ENCODE measurements around the gene TMEM176A.

Gene TMEM176A

GRCh38 chr7:150852371-150852905 lies 51.9 kb downstream of the TMEM176A start, which contains the start of gene AOC1:
TSS of gene AOC1 (plus strand) at chr7:150852517. CDS start at chr7:150856471, 3,954 bp downstream.
- TF ChIP-seq POLR2AphosphoS5 (IDR thresholded peaks at IDR 0.05; ENCODE audit: borderline replicate concordance, low read depth, low read length), result no peak
- no peak for TF ChIP-seq EZH2 (IDR thresholded peaks at IDR 0.05)
- no peak for TF ChIP-seq FOXP2 (optimal IDR thresholded peaks at IDR 0.05; ENCODE audit: control extremely low read depth, extremely low read length, insufficient read depth)
- no peaks in the 10 kb centered on the region for H3K36me3 ChIP-seq (ENCODE audit: insufficient read depth, low read length)
- no peak within 1 kb of the TSS for H3K27ac ChIP-seq
- H3K4me3 ChIP-seq, result no peak within 1 kb of the TSS
- H3K9ac ChIP-seq (ENCODE audit: insufficient read length), result no peak within 1 kb of the TSS
- no peak for DNase-seq (ENCODE audit: low read depth, low spot score)
- H3K9me3 ChIP-seq (ENCODE audit: low read depth, low read length), result no peaks in the 10 kb centered on the region

GRCh38 chr7:150854066-150855000 lies 53.8 kb downstream of the TMEM176A start:
- Histone ChIP-seq H3K9ac (ENCODE audit: insufficient read length) (no peak overlapping the region), H3K27ac (no peak overlapping the region), H3K4me3 (no peak overlapping the region), H3K9me3 (ENCODE audit: low read depth, low read length) (no peaks in the 10 kb centered on the region), H3K36me3 (ENCODE audit: insufficient read depth, low read length) (no peaks in the 10 kb centered on the region)
- TF ChIP-seq FOXP2 (optimal IDR thresholded peaks at IDR 0.05; ENCODE audit: control extremely low read depth, extremely low read length, insufficient read depth) (no peak), POLR2AphosphoS5 (IDR thresholded peaks at IDR 0.05; ENCODE audit: borderline replicate concordance, low read depth, low read length) (no peak), EZH2 (IDR thresholded peaks at IDR 0.05) (no peak)
- no peak for DNase-seq (ENCODE audit: low read depth, low spot score)
